Cardiac fibroblast (primary cell): ENCODE data around the gene CACNA2D3.

ENCODE experiments used
- DNase-seq, 2 donors: peaks; one replicate each; pipeline versions ENCODE4 v3.0.0 to v3.0.0-alpha.2; 2010; ENCODE audit warnings: low read depth in 2 of 2
- H3K4me3 ChIP-seq, 2 donors: replicated peaks in 1 of 2; 1 replicate in 1 of 2; 2 replicates in 1 of 2; pipeline ENCODE4 v1.5.1; 2011; ENCODE audit warnings: low read depth in 2 of 2, low read length in 2 of 2, mild to moderate bottlenecking in 2 of 2, moderate library complexity in 1 of 2
- CTCF ChIP-seq: IDR thresholded peaks from one replicate; pipeline ENCODE4 v1.5.1; 2011; ENCODE audit warnings: low read depth, mild to moderate bottlenecking, low read length, inconsistent platforms

Gene CACNA2D3

GRCh38 chr3:54211097-54211496 lies 88.7 kb downstream of the CACNA2D3 start:
- no peak overlapping the region for H3K4me3 ChIP-seq
- TF ChIP-seq CTCF: no peak
- no peak for DNase-seq

- TF ChIP-seq CTCF: no peak
- no peak overlapping the region for H3K4me3 ChIP-seq
- no peak for DNase-seq
Observed at GRCh38 chr3:54212723-54213122, 90.4 kb downstream of the CACNA2D3 start.

GRCh38 chr3:54213907-54214306 lies 91.6 kb downstream of the CACNA2D3 start:
- no peak for TF ChIP-seq CTCF
- DNase-seq: peak in 1 of 2 donors; percentile 14
- no peak overlapping the region for H3K4me3 ChIP-seq

- no peak for TF ChIP-seq CTCF
- DNase-seq: no peak
- no peak overlapping the region for H3K4me3 ChIP-seq
Observed at GRCh38 chr3:54214845-54215244, 92.5 kb downstream of the CACNA2D3 start.

- DNase-seq: no peak
- TF ChIP-seq CTCF: no peak
Observed at GRCh38 chr3:54215521-54215920, 93.2 kb downstream of the CACNA2D3 start.

GRCh38 chr3:54217828-54218227 lies 95.5 kb downstream of the CACNA2D3 start:
- no peak for TF ChIP-seq CTCF

More at GRCh38 chr3:54215521-54215920, 93.2 kb downstream of the CACNA2D3 start:
- no peak overlapping the region for H3K4me3 ChIP-seq

GRCh38 chr3:54222316-54222715 lies 100.0 kb downstream of the CACNA2D3 start:
- no peak for DNase-seq
- H3K4me3 ChIP-seq: no peak overlapping the region
- no peak for TF ChIP-seq CTCF

More at GRCh38 chr3:54217828-54218227, 95.5 kb downstream of the CACNA2D3 start:
- no peak overlapping the region for H3K4me3 ChIP-seq
- DNase-seq: no peak
